Measurements from ENCODE around the gene TP73. TPM values are rescaled to one million over a fixed set of nuclear protein-coding genes. Genes with fewer than 3 reads are reported as not detected.

Gene TP73
- total RNA-seq, 1 donor from 2014 or later: 2.2 TPM

DNA sequence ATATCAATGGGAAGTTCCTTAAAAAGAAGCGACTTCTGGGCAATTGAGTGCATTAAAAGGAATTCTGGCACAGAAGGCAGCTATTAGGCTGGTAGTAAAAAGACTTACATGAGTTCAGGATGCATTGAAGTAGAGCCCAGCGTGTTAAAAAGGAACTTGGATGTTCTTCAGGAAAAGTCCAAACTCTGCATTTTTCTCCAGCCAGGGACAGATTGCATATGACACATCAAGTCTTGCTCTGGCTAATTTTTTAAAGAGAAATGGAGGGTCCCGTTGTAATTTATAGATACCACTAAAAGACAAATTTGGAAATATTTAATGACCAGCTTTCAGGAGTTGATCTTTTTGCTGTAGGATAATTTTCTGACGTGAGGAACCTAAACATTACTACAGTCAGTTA, 26.3 kb upstream of the TP73 start:
- TF ChIP-seq, protein P1, sequence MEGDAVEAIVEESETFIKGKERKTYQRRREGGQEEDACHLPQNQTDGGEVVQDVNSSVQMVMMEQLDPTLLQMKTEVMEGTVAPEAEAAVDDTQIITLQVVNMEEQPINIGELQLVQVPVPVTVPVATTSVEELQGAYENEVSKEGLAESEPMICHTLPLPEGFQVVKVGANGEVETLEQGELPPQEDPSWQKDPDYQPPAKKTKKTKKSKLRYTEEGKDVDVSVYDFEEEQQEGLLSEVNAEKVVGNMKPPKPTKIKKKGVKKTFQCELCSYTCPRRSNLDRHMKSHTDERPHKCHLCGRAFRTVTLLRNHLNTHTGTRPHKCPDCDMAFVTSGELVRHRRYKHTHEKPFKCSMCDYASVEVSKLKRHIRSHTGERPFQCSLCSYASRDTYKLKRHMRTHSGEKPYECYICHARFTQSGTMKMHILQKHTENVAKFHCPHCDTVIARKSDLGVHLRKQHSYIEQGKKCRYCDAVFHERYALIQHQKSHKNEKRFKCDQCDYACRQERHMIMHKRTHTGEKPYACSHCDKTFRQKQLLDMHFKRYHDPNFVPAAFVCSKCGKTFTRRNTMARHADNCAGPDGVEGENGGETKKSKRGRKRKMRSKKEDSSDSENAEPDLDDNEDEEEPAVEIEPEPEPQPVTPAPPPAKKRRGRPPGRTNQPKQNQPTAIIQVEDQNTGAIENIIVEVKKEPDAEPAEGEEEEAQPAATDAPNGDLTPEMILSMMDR (IDR thresholded peaks at IDR 0.05; ENCODE audit: unreplicated experiment): no peak
- H3K36me3 Mint-ChIP-seq (ENCODE audit: insufficient read depth): peaks cover 2% of the 10 kb centered on the region
- H3K9me3 Mint-ChIP-seq (ENCODE audit: low read depth): no peaks in the 10 kb centered on the region
- peak overlapping the region; percentile 89 for H3K4me3 Mint-ChIP-seq (ENCODE audit: low read depth)
- peak overlapping the region; percentile 92 for H3K27ac Mint-ChIP-seq
- H3K4me1 Mint-ChIP-seq (ENCODE audit: low read depth): peaks cover 13% of the 10 kb centered on the region
- peaks cover 4% of the 10 kb centered on the region for H3K27me3 Mint-ChIP-seq
- DNase-seq (ENCODE audit: low spot score, unreplicated experiment): no peak

DNA sequence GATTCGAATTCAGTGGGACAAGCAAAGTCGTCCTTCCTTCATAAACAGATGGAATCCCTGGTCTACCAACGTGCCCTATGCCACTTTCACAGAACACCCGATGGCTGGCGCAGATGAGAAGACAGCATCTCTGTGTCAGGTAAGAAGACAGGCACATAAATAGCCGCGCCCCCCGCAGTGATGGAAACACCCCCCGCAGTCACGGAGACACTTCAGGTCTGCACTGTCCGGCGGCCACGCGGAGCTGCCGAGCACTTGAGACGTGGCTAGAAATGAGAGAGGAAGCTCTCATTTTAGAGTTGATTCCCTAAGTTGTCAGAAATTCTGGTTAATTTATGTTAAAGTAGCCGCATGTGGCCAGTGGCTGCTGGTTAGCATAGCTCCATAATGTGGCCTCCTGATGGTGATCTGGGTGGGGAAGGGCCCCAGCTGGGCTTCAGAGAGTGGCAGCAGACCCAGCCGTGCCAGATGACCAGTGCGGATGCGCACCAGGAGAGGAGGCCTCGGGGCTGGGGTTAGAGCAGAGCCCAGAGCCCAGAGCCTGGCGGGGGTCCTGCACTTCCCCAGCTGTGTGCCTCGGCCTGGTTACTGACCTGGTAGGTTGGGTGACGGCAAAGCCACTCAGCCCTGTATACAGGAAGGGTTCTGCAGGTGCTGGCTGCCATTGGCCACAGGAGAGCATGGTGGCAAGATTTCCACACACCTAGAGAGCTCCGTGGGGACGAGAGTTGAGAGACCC, 24.6 kb upstream of the TP73 start:
- Mint-ChIP-seq H3K9me3 (ENCODE audit: low read depth) (no peaks in the 10 kb centered on the region), H3K4me1 (ENCODE audit: low read depth) (peaks cover 13% of the 10 kb centered on the region), H3K4me3 (ENCODE audit: low read depth) (no peak overlapping the region), H3K36me3 (ENCODE audit: insufficient read depth) (peaks cover 2% of the 10 kb centered on the region), H3K27me3 (peaks cover 4% of the 10 kb centered on the region), H3K27ac (no peak overlapping the region)
- no peak for DNase-seq (ENCODE audit: low spot score, unreplicated experiment)
- TF ChIP-seq, protein P1 (IDR thresholded peaks at IDR 0.05; ENCODE audit: unreplicated experiment): no peak

DNA sequence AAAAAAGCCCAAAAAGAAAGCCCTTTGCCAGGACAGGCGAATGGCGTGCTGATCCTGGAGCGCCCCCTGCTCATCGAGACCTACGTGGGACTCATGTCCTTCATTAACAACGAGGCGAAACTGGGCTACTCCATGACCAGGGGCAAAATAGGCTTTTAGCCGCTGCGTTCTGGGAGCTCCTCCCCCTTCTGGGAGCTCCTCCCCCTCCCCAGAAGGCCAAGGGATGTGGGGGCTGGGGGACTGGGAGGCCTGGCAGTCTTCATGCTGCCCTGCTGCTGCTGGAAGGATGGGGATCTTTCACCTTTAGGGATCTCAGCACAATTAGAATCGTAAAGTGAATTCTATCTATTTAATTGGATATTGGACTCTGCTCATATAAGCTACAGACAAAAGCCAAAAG, 23.9 kb upstream of the TP73 start:
- Mint-ChIP-seq H3K27me3 (peaks cover 4% of the 10 kb centered on the region), H3K4me3 (ENCODE audit: low read depth) (no peak overlapping the region), H3K27ac (no peak overlapping the region), H3K9me3 (ENCODE audit: low read depth) (no peaks in the 10 kb centered on the region), H3K36me3 (ENCODE audit: insufficient read depth) (peaks cover 6% of the 10 kb centered on the region), H3K4me1 (ENCODE audit: low read depth) (peaks cover 13% of the 10 kb centered on the region)
- TF ChIP-seq, protein P1 (IDR thresholded peaks at IDR 0.05; ENCODE audit: unreplicated experiment): no peak
- no peak for DNase-seq (ENCODE audit: low spot score, unreplicated experiment)

DNA sequence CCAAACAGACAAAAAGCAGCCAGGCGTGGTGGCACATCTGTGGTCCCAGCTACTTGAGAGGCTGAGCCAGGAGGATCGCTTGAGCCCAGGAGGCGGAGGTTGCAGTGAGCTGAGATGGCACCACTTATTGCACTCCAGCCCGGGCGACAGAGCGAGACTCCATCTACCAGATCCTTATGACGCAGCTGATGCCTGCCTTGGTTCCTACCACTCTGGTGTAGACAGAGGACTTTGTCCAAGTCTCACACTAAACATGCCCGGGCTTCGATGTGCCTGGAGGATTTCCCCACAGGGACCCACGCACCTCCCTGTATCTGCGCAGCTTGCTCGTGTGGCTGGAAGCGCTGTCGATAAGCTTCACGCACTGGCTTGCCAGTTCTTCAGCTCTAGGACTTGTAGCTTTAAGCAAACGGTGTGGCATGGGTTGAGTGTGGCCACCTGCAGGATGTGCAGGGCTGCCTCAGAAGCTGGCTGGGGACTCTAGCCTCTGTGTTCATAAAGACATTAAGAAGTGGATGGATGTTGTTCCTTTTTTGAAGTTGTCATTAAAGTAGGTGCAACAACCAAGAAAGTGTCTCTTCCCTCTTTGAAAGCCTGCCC, 22.7 kb upstream of the TP73 start:
- peaks cover 5% of the 10 kb centered on the region for H3K4me1 Mint-ChIP-seq (ENCODE audit: low read depth)
- H3K27ac Mint-ChIP-seq: no peak overlapping the region
- DNase-seq (ENCODE audit: low spot score, unreplicated experiment): no peak
- H3K27me3 Mint-ChIP-seq: no peaks in the 10 kb centered on the region
- no peaks in the 10 kb centered on the region for H3K9me3 Mint-ChIP-seq (ENCODE audit: low read depth)
- H3K4me3 Mint-ChIP-seq (ENCODE audit: low read depth): no peak overlapping the region
- TF ChIP-seq, protein P1 (IDR thresholded peaks at IDR 0.05; ENCODE audit: unreplicated experiment): no peak
- peaks cover 6% of the 10 kb centered on the region for H3K36me3 Mint-ChIP-seq (ENCODE audit: insufficient read depth)

DNA sequence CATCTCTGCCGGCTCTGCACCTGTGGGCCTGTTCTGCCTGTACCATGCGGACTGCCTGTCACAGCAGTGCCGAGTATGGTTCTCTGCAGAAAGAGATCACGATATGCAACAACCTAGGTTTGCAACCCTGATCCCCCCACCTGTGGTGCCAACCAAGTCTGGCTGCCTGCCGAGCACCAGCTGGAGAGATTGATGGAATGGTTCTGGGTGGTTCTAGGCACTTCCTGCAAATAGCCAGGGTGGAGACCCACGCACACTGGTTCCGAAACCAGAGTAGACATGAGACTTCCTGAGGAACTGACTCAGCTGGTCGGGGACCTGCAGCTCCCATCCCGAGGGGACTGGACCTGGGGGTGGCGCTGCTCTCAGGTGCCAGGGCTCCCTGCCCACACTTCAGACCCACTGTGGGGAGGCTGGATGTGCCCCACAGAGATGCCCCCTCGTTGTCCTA, 22.1 kb upstream of the TP73 start:
- Mint-ChIP-seq H3K27me3 (no peaks in the 10 kb centered on the region), H3K27ac (no peak overlapping the region), H3K9me3 (ENCODE audit: low read depth) (no peaks in the 10 kb centered on the region), H3K36me3 (ENCODE audit: insufficient read depth) (peaks cover 7% of the 10 kb centered on the region), H3K4me1 (ENCODE audit: low read depth) (peaks cover 5% of the 10 kb centered on the region), H3K4me3 (ENCODE audit: low read depth) (no peak overlapping the region)
- TF ChIP-seq, protein P1 (IDR thresholded peaks at IDR 0.05; ENCODE audit: unreplicated experiment): no peak
- DNase-seq (ENCODE audit: low spot score, unreplicated experiment): no peak
